ENCODE results near the gene TBCD.

DNA sequence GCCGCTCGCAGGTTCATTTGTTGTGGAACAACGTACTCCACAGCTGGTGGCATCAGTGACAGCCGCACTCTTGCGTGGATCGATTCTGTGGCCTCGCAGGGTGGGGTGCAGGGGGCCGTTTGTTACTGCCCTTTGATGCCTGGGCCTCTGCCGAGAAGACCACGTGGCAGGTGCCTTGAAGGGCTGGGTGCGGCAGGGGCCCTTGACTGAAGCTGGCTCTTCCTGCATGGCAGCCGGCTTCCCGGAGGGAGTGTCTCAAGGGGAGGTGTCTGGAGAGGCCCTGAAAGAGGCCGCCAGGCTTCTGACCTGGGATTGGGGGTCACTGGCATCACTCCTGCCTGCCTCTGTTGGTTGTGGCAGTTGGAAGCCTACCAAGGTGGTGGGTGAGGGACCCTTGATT lies 43.8 kb downstream of the TBCD start:
- TF ChIP-seq, protein P1, sequence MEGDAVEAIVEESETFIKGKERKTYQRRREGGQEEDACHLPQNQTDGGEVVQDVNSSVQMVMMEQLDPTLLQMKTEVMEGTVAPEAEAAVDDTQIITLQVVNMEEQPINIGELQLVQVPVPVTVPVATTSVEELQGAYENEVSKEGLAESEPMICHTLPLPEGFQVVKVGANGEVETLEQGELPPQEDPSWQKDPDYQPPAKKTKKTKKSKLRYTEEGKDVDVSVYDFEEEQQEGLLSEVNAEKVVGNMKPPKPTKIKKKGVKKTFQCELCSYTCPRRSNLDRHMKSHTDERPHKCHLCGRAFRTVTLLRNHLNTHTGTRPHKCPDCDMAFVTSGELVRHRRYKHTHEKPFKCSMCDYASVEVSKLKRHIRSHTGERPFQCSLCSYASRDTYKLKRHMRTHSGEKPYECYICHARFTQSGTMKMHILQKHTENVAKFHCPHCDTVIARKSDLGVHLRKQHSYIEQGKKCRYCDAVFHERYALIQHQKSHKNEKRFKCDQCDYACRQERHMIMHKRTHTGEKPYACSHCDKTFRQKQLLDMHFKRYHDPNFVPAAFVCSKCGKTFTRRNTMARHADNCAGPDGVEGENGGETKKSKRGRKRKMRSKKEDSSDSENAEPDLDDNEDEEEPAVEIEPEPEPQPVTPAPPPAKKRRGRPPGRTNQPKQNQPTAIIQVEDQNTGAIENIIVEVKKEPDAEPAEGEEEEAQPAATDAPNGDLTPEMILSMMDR (IDR thresholded peaks at IDR 0.05), result no peak
- TF ChIP-seq ZFX (IDR thresholded peaks at IDR 0.05; ENCODE audit: borderline replicate concordance), result no peak

Data from 22Rv1 (cell line).